Mesendoderm (in vitro differentiated cells): ENCODE results near the gene KLHL29.

Source experiments
- DNase-seq: peaks from one replicate; pipeline ENCODE4 v3.0.0; 2013
- H2AK5ac ChIP-seq: 2 replicates; pipeline ENCODE4 v1.6.1; 2013; ENCODE audit warnings: low read length, inconsistent platforms
- H2BK120ac ChIP-seq: 2 replicates; pipeline ENCODE4 v1.6.1; 2013; ENCODE audit warnings: low read depth, mild to moderate bottlenecking, low read length, moderate library complexity, mixed read lengths
- H2BK15ac ChIP-seq: replicated peaks from 2 replicates; pipeline ENCODE4 v1.6.1; 2013; ENCODE audit warnings: low read depth, mild to moderate bottlenecking, moderate library complexity
- H2BK5ac ChIP-seq: 2 replicates; pipeline ENCODE4 v1.6.1; 2013; ENCODE audit warnings: low read length, inconsistent platforms
- H3K18ac ChIP-seq: 2 replicates; pipeline ENCODE4 v1.6.1; 2013; ENCODE audit warnings: mild to moderate bottlenecking, low read length, mixed read lengths
- H3K23ac ChIP-seq: one replicate; pipeline ENCODE4 v1.6.1; 2013; ENCODE audit warnings: low read length
- H3K27ac ChIP-seq: 2 replicates; pipeline ENCODE4 v1.5.1; 2013; ENCODE audit warnings: low read depth, mild to moderate bottlenecking, inconsistent platforms, low read length, moderate library complexity
- H3K27me3 ChIP-seq: 2 replicates; pipeline ENCODE4 v1.6.1; 2013; ENCODE audit warnings: low read length, control low read depth, mild to moderate bottlenecking, inconsistent platforms; ENCODE audit not compliant: insufficient read depth, poor library complexity
- H3K36me3 ChIP-seq: 2 replicates; pipeline ENCODE4 v1.6.1; 2013; ENCODE audit warnings: low read length, inconsistent platforms; ENCODE audit not compliant: control insufficient read depth, insufficient read depth
- H3K4ac ChIP-seq: one replicate; pipeline ENCODE4 v1.6.1; 2013; ENCODE audit warnings: low read depth, mild to moderate bottlenecking, low read length, moderate library complexity
- H3K4me1 ChIP-seq: 2 replicates; pipeline ENCODE4 v1.6.1; 2013; ENCODE audit warnings: low read depth, low read length, inconsistent platforms; ENCODE audit not compliant: control insufficient read depth
- H3K4me2 ChIP-seq: 2 replicates; pipeline ENCODE4 v1.6.1; 2013; ENCODE audit warnings: low read length
- H3K4me3 ChIP-seq: 2 replicates; pipeline ENCODE4 v1.5.1; 2013; ENCODE audit warnings: mild to moderate bottlenecking, low read length
- H3K56ac ChIP-seq: one replicate; pipeline ENCODE4 v1.6.1; 2013; ENCODE audit warnings: low read length
- H3K79me1 ChIP-seq: 2 replicates; pipeline ENCODE4 v1.6.1; 2013; ENCODE audit warnings: low read length, inconsistent platforms
- H3K79me2 ChIP-seq: 2 replicates; pipeline ENCODE4 v1.6.1; 2013; ENCODE audit warnings: mild to moderate bottlenecking, low read length; ENCODE audit not compliant: control insufficient read depth, insufficient read depth
- H3K9ac ChIP-seq: 2 replicates; pipeline ENCODE4 v1.6.1; 2013; ENCODE audit warnings: low read length, inconsistent platforms
- H4K5ac ChIP-seq: one replicate; pipeline ENCODE4 v1.6.1; 2013; ENCODE audit warnings: low read length
- H4K8ac ChIP-seq: one replicate; pipeline ENCODE4 v1.6.1; 2013; ENCODE audit warnings: low read depth, mild to moderate bottlenecking, control low read depth, low read length, moderate library complexity
- WGBS: extraction: QIAGEN DNeasy Blood & Tissue Kit; methylation state at CpG from one replicate; pipeline ENCODE4 v1.1.7; 2013; ENCODE audit warnings: low lambda C conversion rate, missing lambda C conversion rate; ENCODE audit not compliant: insufficient coverage; ENCODE audit errors: extremely low coverage; 5-methylcytosine and 5-hydroxymethylcytosine counted together

The KLHL29 gene

DNA sequence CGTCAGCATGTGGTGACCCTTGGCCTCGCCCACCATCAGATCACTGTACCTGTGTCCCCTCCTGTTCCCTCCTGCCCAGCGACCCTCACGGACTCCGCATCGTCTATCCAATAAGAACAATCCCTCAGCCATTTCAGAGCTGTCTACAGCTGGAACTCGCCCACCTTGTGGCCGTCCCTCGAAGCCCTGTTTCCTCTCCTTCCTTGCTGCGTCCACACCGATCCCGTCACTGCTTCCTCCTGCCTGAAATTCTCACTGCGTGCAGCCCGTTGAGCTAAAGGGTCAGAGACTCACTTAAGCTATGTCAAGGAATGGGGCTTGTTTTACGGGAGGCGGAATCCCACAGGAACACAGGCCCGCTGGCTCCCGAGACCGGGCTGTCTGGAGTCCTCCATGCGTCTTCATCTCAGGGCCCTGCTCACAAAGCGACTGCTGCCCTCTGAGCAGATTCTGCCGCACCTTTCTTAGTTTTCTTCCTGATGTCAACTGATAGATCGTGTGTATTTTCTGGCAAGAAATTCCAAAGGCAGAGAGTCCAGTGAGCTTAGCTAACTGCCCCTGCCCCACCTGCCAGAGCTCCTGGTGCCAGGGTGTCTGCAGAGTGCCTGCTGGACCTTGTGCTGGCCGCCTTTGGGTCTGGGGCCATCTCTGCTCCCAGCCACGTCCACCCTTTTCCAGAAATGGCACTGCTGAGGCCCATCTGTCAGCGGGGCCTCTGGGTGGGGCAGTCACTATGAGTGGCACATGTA is 35.3 kb downstream of the KLHL29 start:
- no peak overlapping the region for H3K27ac ChIP-seq
- DNase-seq, result no peak

DNA sequence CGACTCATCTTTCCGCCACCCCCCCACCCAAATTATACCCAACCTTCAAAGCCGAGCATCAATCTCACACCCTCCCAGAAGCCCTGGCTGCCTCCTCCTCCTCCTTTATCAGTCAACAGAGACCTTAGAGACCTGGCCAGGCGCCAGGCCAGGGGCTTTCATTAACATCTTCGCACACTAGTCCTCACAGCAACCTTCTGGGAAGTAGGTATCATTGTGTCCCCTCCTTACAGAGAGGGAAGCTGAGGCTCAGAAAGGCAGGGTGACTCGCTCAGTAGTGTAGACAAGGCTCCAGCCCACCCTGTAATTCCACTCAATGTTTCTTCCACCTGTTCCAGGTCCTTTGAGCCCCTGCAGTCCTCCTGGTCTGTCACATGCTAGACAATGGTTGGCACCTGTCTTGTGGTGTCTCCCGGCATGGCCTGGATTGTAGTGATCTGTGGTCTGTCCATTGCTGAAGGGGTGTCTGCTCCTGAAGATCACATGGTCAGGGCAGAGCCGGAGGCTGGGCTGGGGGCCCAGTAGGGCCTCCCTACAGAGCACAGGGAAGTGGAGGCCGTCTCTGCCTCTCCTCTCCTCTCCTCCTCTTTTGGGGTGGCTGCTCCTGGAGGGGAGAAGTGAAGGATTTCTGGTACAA is 36.0 kb downstream of the KLHL29 start:
- Histone ChIP-seq H3K9ac (no peak overlapping the region), H2BK15ac (no peak overlapping the region), H2BK5ac (no peak overlapping the region), H3K56ac (no peak overlapping the region), H4K8ac (no peak overlapping the region), H4K5ac (no peak overlapping the region), H3K79me2 (no peaks in the 10 kb centered on the region), H3K27ac (no peak overlapping the region), H3K23ac (no peak overlapping the region), H2BK120ac (no peak overlapping the region), H3K79me1 (no peaks in the 10 kb centered on the region), H3K36me3 (no peaks in the 10 kb centered on the region), H3K4ac (no peak overlapping the region), H3K4me3 (no peak overlapping the region), H3K4me1 (no peaks in the 10 kb centered on the region), H2AK5ac (no peak overlapping the region), H3K27me3 (no peaks in the 10 kb centered on the region), H3K18ac (no peak overlapping the region), H3K4me2 (no peak overlapping the region)
- DNase-seq, result no peak
- no CpG with 5 or more reads among the region's 9 CpGs for WGBS

More for the DNA sequence above, 35.3 kb downstream of the KLHL29 start:
- no peak overlapping the region for H3K23ac ChIP-seq
- no peaks in the 10 kb centered on the region for H3K79me1 ChIP-seq
- H2BK15ac ChIP-seq, result no peak overlapping the region
- WGBS, result no CpG with 5 or more reads among the region's 26 CpGs
- no peak overlapping the region for H4K8ac ChIP-seq
- H3K4me2 ChIP-seq, result no peak overlapping the region
- H3K4me1 ChIP-seq, result no peaks in the 10 kb centered on the region
- no peaks in the 10 kb centered on the region for H3K36me3 ChIP-seq
- no peaks in the 10 kb centered on the region for H3K27me3 ChIP-seq
- no peak overlapping the region for H4K5ac ChIP-seq
- H3K4me3 ChIP-seq, result no peak overlapping the region
- no peaks in the 10 kb centered on the region for H3K79me2 ChIP-seq
- H2BK5ac ChIP-seq, result no peak overlapping the region
- H2BK120ac ChIP-seq, result no peak overlapping the region
- H3K9ac ChIP-seq, result no peak overlapping the region
- H3K56ac ChIP-seq, result no peak overlapping the region
- H3K18ac ChIP-seq, result no peak overlapping the region
- no peak overlapping the region for H2AK5ac ChIP-seq
- no peak overlapping the region for H3K4ac ChIP-seq

DNA sequence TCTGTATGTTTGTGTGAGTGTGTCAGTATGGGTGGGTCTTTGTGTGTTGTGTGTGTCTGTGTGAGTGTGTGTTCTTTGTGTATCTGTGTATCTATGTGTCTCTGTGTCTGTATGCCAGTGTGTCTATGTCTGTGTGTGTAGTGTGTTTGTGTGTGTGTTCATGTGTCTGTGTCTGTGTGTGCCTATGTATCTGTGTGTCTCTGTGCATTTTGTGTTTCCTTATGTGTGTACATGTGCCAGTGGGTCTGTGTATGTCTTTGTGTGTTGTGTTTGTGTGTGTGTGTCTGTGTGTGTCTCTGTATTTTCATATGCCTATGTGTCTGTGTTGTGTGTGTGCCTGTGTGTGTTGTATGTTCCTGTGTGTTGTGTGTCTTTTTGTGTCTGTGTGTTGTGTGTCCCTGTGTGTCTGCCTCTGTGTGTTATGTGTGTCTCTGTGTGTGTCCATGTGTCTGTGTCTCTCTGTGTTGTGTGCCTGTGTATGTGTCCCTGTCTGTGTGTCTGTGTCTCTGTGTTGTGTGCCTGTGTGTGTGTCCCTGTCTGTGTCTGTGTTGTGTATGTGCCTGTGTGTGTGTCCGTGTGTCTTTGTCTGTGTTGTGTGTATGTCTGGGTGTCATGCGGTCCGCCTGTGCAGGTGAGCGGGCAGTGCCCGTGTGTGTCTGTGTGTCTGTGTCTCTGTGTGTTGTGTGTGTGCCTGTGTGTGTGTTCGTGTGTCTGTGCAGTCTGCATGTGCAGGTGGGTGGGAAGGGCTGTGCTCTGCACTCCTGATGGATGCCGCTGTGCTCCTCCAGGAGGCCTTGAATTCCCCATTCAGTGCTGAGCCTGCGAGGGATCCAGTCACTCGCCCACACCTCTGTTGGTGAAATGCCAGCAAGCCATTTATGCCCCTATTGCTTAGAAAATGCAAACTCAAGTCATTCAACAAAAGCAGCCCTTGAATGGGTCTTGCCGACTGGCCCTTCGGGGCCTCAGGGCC is 37.4 kb downstream of the KLHL29 start:
- H3K79me1 ChIP-seq, result no peaks in the 10 kb centered on the region
- no peaks in the 10 kb centered on the region for H3K36me3 ChIP-seq
- WGBS, result no CpG with 5 or more reads among the region's 11 CpGs
- H3K79me2 ChIP-seq, result no peaks in the 10 kb centered on the region
- H3K4ac ChIP-seq, result no peak overlapping the region
- H3K4me2 ChIP-seq, result no peak overlapping the region
- no peak overlapping the region for H3K56ac ChIP-seq
- peak overlapping the region; percentile 15 for H2AK5ac ChIP-seq
- no peak overlapping the region for H2BK5ac ChIP-seq
- H4K5ac ChIP-seq, result no peak overlapping the region
- H3K4me1 ChIP-seq, result no peaks in the 10 kb centered on the region
- no peak overlapping the region for H3K18ac ChIP-seq
- no peak overlapping the region for H2BK15ac ChIP-seq
- no peak overlapping the region for H3K9ac ChIP-seq
- no peak overlapping the region for H3K23ac ChIP-seq
- no peak overlapping the region for H3K4me3 ChIP-seq
- no peak overlapping the region for H3K27ac ChIP-seq
- no peaks in the 10 kb centered on the region for H3K27me3 ChIP-seq
- H4K8ac ChIP-seq, result no peak overlapping the region
- DNase-seq, result no peak
- no peak overlapping the region for H2BK120ac ChIP-seq

DNA sequence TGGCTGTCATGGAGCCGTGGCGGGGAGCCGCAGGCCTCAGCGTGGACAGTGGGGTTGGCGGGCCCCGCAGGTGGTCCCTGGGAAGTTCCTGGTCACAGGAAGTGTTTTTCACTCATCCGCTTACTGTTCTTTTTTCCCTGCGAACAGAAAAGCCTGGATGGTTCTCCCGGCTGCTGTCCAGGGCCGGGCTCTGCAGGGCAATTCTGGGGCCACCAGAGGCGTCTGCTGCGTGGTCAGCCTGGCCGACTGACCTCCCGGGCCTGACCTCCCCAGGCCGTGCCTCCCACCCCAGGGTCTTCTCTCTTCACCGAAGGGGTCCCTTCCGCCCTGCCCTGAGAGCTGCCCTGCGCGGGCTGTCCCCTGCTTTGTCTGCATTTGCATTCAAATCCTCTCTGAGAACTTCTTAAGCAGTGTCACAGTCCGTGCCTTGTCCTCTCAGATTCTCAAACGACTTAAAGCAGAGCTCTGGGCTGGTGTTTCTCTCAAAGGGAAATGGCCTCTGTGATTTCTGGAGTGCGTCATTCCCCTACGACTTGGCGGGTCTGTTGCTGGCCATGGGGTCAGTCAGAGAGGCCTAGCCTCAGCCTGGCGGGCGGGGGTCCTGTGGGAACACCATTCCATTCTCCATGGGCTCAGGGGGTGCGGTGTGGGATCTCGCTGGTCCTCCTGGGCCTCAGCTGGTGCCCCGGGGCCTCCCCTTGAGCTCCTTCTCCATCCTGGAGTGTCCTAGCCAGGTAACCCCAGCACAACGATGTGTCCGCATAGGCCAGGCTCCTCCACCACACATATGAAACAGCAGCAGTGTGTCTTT is 38.3 kb downstream of the KLHL29 start:
- Histone ChIP-seq H3K18ac (no peak overlapping the region), H2BK120ac (no peak overlapping the region), H2BK15ac (no peak overlapping the region), H3K27ac (no peak overlapping the region), H3K4ac (no peak overlapping the region), H3K9ac (no peak overlapping the region), H3K79me1 (no peaks in the 10 kb centered on the region), H3K56ac (no peak overlapping the region), H3K4me1 (no peaks in the 10 kb centered on the region), H4K8ac (no peak overlapping the region), H3K4me3 (no peak overlapping the region), H3K36me3 (no peaks in the 10 kb centered on the region), H4K5ac (no peak overlapping the region), H3K27me3 (no peaks in the 10 kb centered on the region), H2AK5ac (no peak overlapping the region), H2BK5ac (no peak overlapping the region), H3K79me2 (no peaks in the 10 kb centered on the region), H3K23ac (no peak overlapping the region), H3K4me2 (no peak overlapping the region)
- WGBS, result no CpG with 5 or more reads among the region's 31 CpGs
- no peak for DNase-seq

DNA sequence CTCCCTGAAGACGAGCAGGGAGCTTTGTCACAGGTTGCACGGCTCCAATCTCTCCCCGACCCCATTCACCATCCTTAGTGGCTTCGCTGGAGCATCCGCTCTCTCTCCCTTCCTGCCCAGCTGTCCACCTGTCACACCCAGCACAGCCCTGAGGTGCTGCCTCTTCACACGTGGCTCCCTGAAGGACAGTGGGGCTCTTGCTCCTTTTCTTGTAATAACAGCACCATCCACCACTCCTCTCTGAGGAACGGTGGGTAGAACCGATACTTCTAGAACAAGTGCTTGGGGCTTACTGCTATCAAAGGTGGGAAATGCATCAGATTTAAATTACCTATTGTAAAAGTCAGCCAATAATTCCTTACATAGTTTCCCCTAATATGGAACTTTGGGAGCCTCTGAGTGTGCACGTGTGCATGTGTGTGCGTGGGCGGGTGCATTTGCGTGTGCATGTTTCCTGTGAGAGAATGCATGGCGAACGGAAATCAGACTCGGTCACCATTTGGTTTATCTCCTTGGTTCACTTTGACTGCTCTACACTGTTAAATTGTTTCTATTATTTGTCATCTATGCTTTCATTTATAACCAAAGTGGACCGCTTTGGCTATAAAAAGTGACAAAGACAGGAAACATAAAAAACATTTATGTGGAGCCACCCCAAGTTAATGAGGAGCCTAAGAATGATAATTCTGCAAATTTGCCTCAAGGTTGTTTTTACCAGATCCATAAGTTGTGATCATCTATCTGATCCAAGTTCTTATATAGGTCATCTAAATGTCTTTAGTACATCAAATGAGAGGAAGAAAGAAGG is 39.1 kb downstream of the KLHL29 start:
- no peaks in the 10 kb centered on the region for H3K27me3 ChIP-seq
- H3K36me3 ChIP-seq, result no peaks in the 10 kb centered on the region
- H3K4me2 ChIP-seq, result no peak overlapping the region
- H4K8ac ChIP-seq, result no peak overlapping the region
- H3K4me3 ChIP-seq, result no peak overlapping the region
- no peak overlapping the region for H2BK15ac ChIP-seq
- H3K23ac ChIP-seq, result no peak overlapping the region
- no peak for DNase-seq
- no peak overlapping the region for H4K5ac ChIP-seq
- H3K56ac ChIP-seq, result no peak overlapping the region
- no peaks in the 10 kb centered on the region for H3K79me2 ChIP-seq
- no peak overlapping the region for H3K9ac ChIP-seq
- WGBS, result no CpG with 5 or more reads among the region's 16 CpGs
- no peaks in the 10 kb centered on the region for H3K79me1 ChIP-seq
- no peak overlapping the region for H2AK5ac ChIP-seq
- no peak overlapping the region for H2BK120ac ChIP-seq
- no peak overlapping the region for H3K4ac ChIP-seq
- H2BK5ac ChIP-seq, result no peak overlapping the region
- no peaks in the 10 kb centered on the region for H3K4me1 ChIP-seq
- no peak overlapping the region for H3K27ac ChIP-seq
- no peak overlapping the region for H3K18ac ChIP-seq
